ENCODE measurements around the gene DARS1. TPM values are rescaled to one million over a fixed set of nuclear protein-coding genes. Genes with fewer than 3 reads are reported as not detected.

The DARS1 gene
- total and polyA plus RNA-seq, 2 experiments from 2014 or later: 115 to 148 TPM

DNA sequence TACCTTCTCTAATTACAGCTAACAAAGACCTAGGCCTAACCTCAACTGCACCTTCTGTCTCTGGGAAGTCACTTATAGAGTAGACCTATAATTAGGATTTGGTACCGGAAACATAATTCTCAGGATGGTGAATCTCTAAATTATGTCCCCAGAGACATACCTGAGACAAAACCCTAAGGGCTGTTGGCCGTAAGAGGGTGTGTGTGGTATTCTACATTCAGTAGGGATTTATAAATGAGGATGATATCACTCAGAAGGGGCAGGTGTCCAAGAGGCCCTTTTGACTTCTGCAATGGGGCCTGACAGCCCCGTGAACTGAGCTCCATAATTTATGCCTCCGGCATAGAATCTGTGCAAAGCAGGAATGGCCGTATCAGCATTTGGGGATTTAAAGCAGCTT is 13.5 kb upstream of the DARS1 start:
- H3K4me3 Mint-ChIP-seq: no peak overlapping the region
- no peak overlapping the region for H3K27ac ChIP-seq (ENCODE audit: low read depth)
- H3K27me3 ChIP-seq (ENCODE audit: insufficient read depth): no peaks in the 10 kb centered on the region
- H3K36me3 ChIP-seq (ENCODE audit: insufficient read depth): no peaks in the 10 kb centered on the region
- H3K4me1 ChIP-seq (ENCODE audit: insufficient read depth): 0 out of 2 replicates have a peak, but pooled peaks cover 9% of the 10 kb centered on the region
- H3K27me3 Mint-ChIP-seq (ENCODE audit: insufficient read depth, low read depth, poor library complexity): peaks cover 5% of the 10 kb centered on the region
- peaks cover 3% of the 10 kb centered on the region; the same call in 1 of the 3 replicates for H3K36me3 Mint-ChIP-seq (ENCODE audit: low read depth)
- no peaks in the 10 kb centered on the region; the same call in 1 of the 2 replicates for H3K9me2 ChIP-seq (ENCODE audit: insufficient read depth)
- H3K4me3 ChIP-seq: no peak overlapping the region
- H3K79me2 ChIP-seq (replicated peaks; ENCODE audit: insufficient read depth): no peaks in the 10 kb centered on the region
- no peak for ATAC-seq
- no peak overlapping the region for H3K4me2 ChIP-seq
- H2AFZ ChIP-seq: no peak overlapping the region
- TF ChIP-seq ETS1 (IDR thresholded peaks at IDR 0.05) (no peak), ZNF331 (CRISPR knock-in tag; IDR thresholded peaks at IDR 0.05; ENCODE audit: low read depth) (no peak), NANOG (IDR thresholded peaks at IDR 0.05; ENCODE audit: borderline replicate concordance) (no peak), EZH2phosphoT487 (IDR thresholded peaks at IDR 0.05; ENCODE audit: unreplicated experiment) (no peak), POLR2AphosphoS5 (IDR thresholded peaks at IDR 0.05; ENCODE audit: low read depth) (no peak)
- TF ChIP-seq, protein P1, sequence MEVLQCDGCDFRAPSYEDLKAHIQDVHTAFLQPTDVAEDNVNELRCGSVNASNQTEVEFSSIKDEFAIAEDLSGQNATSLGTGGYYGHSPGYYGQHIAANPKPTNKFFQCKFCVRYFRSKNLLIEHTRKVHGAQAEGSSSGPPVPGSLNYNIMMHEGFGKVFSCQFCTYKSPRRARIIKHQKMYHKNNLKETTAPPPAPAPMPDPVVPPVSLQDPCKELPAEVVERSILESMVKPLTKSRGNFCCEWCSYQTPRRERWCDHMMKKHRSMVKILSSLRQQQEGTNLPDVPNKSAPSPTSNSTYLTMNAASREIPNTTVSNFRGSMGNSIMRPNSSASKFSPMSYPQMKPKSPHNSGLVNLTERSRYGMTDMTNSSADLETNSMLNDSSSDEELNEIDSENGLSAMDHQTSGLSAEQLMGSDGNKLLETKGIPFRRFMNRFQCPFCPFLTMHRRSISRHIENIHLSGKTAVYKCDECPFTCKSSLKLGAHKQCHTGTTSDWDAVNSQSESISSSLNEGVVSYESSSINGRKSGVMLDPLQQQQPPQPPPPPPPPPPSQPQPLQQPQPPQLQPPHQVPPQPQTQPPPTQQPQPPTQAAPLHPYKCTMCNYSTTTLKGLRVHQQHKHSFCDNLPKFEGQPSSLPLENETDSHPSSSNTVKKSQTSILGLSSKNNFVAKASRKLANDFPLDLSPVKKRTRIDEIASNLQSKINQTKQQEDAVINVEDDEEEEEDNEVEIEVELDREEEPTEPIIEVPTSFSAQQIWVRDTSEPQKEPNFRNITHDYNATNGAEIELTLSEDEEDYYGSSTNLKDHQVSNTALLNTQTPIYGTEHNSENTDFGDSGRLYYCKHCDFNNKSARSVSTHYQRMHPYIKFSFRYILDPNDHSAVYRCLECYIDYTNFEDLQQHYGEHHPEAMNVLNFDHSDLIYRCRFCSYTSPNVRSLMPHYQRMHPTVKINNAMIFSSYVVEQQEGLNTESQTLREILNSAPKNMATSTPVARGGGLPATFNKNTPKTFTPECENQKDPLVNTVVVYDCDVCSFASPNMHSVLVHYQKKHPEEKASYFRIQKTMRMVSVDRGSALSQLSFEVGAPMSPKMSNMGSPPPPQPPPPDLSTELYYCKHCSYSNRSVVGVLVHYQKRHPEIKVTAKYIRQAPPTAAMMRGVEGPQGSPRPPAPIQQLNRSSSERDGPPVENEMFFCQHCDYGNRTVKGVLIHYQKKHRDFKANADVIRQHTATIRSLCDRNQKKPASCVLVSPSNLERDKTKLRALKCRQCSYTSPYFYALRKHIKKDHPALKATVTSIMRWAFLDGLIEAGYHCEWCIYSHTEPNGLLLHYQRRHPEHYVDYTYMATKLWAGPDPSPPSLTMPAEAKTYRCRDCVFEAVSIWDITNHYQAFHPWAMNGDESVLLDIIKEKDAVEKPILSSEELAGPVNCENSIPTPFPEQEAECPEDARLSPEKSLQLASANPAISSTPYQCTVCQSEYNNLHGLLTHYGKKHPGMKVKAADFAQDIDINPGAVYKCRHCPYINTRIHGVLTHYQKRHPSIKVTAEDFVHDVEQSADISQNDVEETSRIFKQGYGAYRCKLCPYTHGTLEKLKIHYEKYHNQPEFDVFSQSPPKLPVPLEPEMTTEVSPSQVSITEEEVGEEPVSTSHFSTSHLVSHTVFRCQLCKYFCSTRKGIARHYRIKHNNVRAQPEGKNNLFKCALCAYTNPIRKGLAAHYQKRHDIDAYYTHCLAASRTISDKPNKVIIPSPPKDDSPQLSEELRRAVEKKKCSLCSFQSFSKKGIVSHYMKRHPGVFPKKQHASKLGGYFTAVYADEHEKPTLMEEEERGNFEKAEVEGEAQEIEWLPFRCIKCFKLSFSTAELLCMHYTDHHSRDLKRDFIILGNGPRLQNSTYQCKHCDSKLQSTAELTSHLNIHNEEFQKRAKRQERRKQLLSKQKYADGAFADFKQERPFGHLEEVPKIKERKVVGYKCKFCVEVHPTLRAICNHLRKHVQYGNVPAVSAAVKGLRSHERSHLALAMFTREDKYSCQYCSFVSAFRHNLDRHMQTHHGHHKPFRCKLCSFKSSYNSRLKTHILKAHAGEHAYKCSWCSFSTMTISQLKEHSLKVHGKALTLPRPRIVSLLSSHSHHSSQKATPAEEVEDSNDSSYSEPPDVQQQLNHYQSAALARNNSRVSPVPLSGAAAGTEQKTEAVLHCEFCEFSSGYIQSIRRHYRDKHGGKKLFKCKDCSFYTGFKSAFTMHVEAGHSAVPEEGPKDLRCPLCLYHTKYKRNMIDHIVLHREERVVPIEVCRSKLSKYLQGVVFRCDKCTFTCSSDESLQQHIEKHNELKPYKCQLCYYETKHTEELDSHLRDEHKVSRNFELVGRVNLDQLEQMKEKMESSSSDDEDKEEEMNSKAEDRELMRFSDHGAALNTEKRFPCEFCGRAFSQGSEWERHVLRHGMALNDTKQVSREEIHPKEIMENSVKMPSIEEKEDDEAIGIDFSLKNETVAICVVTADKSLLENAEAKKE (CRISPR knock-in tag; IDR thresholded peaks at IDR 0.05): no peak
- peaks cover 9% of the 10 kb centered on the region for H3K4me1 Mint-ChIP-seq
- no peak for DNase-seq (ENCODE audit: low spot score)
- peaks cover under 1% of the 10 kb centered on the region; the same call in 1 of the 3 replicates for H3K9me3 Mint-ChIP-seq
- H3K27ac Mint-ChIP-seq: no peak overlapping the region
- no peaks in the 10 kb centered on the region for H3F3A ChIP-seq (replicated peaks; ENCODE audit: low read depth)
- no peaks in the 10 kb centered on the region for H4K20me1 ChIP-seq (replicated peaks; ENCODE audit: insufficient read depth)

Measured in GM23338 (cell line).